GM20000 (cell line): Measurements from ENCODE around the gene ENTPD1.
A peak's percentile ranks its signal among the peaks of the same experiment; 100 is the strongest.
"Not testable (repeated sequence)": the region's sequence is repeated elsewhere in the genome, so short reads cannot be mapped to it uniquely, and the experiment has no call there.

Experiments used
- DNase-seq: peaks from one replicate; pipeline ENCODE4 v3.0.0; 2012; ENCODE audit warnings: low spot score
- CTCF ChIP-seq: IDR thresholded peaks from 2 replicates; pipeline ENCODE4 v1.5.1; 2012; ENCODE audit warnings: mild to moderate bottlenecking, control low read depth; ENCODE audit errors: extremely low read depth, missing control alignments

ENTPD1 gene

GRCh38 chr10:95729323-95730055 is 26.5 kb upstream of the ENTPD1 start:
- DNase-seq: no peak
- no peak for TF ChIP-seq CTCF

GRCh38 chr10:95730233-95730632 is 25.7 kb upstream of the ENTPD1 start:
- no peak for TF ChIP-seq CTCF
- no peak for DNase-seq

- DNase-seq: not testable (repeated sequence)
These were observed 23.1 kb upstream of the ENTPD1 start for GRCh38 chr10:95732907-95733306.

GRCh38 chr10:95739056-95739455 is 16.9 kb upstream of the ENTPD1 start:
- TF ChIP-seq CTCF: no peak
- DNase-seq: no peak

GRCh38 chr10:95741807-95742467 is 14.0 kb upstream of the ENTPD1 start:
- TF ChIP-seq CTCF: no peak
- DNase-seq: peak; percentile 55

- DNase-seq: no peak
- TF ChIP-seq CTCF: no peak
These were observed 13.5 kb upstream of the ENTPD1 start for GRCh38 chr10:95742485-95742884.

GRCh38 chr10:95742962-95743535 is 12.9 kb upstream of the ENTPD1 start:
- TF ChIP-seq CTCF: no peak
- no peak for DNase-seq

GRCh38 chr10:95745501-95745900 is 10.5 kb upstream of the ENTPD1 start:
- no peak for DNase-seq
- no peak for TF ChIP-seq CTCF
